K562 (cell line): ENCODE data around the gene BCR. TPM values are rescaled to one million over a fixed set of nuclear protein-coding genes. Genes with fewer than 3 reads are reported as not detected.

Experiments
- ATAC-seq: fragments of 200-7000 bp; cut with Tn5 transposase; 3 replicates; pipeline ENCODE4 v1.9.1; 2020; ENCODE audit warnings: moderate library complexity
- BruUV-seq: library from RNA; stranded (reverse); fragments of 400-500 nt; replicated peaks from 2 replicates; lab custom pipeline; 2021; lab: Mats Ljungman, UMichigan
- CTCF ChIA-PET: fragments of 300-600 bp; formaldehyde crosslinking; extraction: SDS; loops from one replicate; lab custom pipeline; 2021; ENCODE audit warnings: low intra/inter-chr PET ratio; lab: Yijun Ruan, JAX
- POLR2A ChIA-PET: fragments of 300-600, 350-650 bp; sonication (Branson Sonifier 250); formaldehyde crosslinking; extraction: SDS; loops from one replicate; lab custom pipeline; 2021; ENCODE audit warnings: antibody characterized with exemption, inconsistent platforms; lab: Yijun Ruan, JAX
- DNase-seq, 4 experiments: peaks; one replicate each; pipeline versions ENCODE4 v3.0.0 to v3.0.0-alpha.2; 2011 to 2018; ENCODE audit warnings: low spot score in 3 of 4, mixed read lengths in 3 of 4; ENCODE audit errors: extremely low read depth in 1 of 4
- FAIRE-seq: peaks from 2 replicates; lab custom pipeline; 2011; peaks lifted over from hg19 to GRCh38; lab: Jason Lieb, UNC
- H2AFZ ChIP-seq: 2 replicates; pipeline ENCODE4 v1.6.0; 2011; ENCODE audit warnings: low read depth, low read length, control low read depth, inconsistent platforms
- H3K27ac ChIP-seq: fragments of 200-600 bp; 3 replicates; pipeline ENCODE4 v1.8.0; 2011; ENCODE audit warnings: low read depth, mild to moderate bottlenecking, control low read depth, inconsistent platforms, low read length, moderate library complexity, mixed read lengths; ENCODE audit errors: extremely low read depth
- H3K27me3 ChIP-seq, 2 experiments: fragments of 300-600 bp in 1 of 2; 2 replicates in 1 of 2; 3 replicates in 1 of 2; pipeline versions ENCODE4 v1.6.0 to v1.8.0; 2011; ENCODE audit warnings: inconsistent platforms in 2 of 2, low read length in 2 of 2, mild to moderate bottlenecking in 1 of 2, mixed read lengths in 1 of 2, moderate library complexity in 1 of 2; ENCODE audit not compliant: control insufficient read depth in 2 of 2, insufficient read depth in 2 of 2
- H3K36me3 ChIP-seq: fragments of 300-600 bp; 3 replicates; pipeline ENCODE4 v1.8.0; 2011; ENCODE audit warnings: mild to moderate bottlenecking, low read length, inconsistent platforms; ENCODE audit not compliant: control insufficient read depth, insufficient read depth
- H3K4me1 ChIP-seq, 2 experiments: fragments of 200-600 bp in 1 of 2; replicated peaks in 1 of 2; 2 replicates in 1 of 2; 3 replicates in 1 of 2; pipeline versions ENCODE4 v1.5.1 to v1.8.0; 2011; ENCODE audit warnings: inconsistent platforms in 2 of 2, low read length in 2 of 2, mild to moderate bottlenecking in 1 of 2, mixed read lengths in 1 of 2, moderate library complexity in 1 of 2; ENCODE audit not compliant: control insufficient read depth in 2 of 2, insufficient read depth in 2 of 2
- H3K4me2 ChIP-seq: 2 replicates; pipeline ENCODE4 v1.6.1; 2011; ENCODE audit warnings: low read length, control low read depth, inconsistent platforms, mixed read lengths; ENCODE audit not compliant: insufficient read depth
- H3K4me3 ChIP-seq: fragments of 200-600 bp; sonication (generic), shearing (Covaris generic); 2 replicates; pipeline ENCODE4 v1.5.1; 2016; ENCODE audit warnings: control low read depth, inconsistent platforms
- H3K79me2 ChIP-seq: fragments of 200-600 bp; 3 replicates; pipeline ENCODE4 v1.8.0; 2011; ENCODE audit warnings: low read length, inconsistent platforms; ENCODE audit not compliant: control insufficient read depth, insufficient read depth
- H3K9ac ChIP-seq, 2 experiments: 2 replicates each; pipeline versions ENCODE4 v1.6.0 to v1.6.1; 2011; ENCODE audit warnings: low read depth in 2 of 2, low read length in 2 of 2, control low read depth in 1 of 2, inconsistent platforms in 1 of 2, mild to moderate bottlenecking in 1 of 2, mixed read lengths in 1 of 2; ENCODE audit not compliant: insufficient read depth in 1 of 2
- H3K9me1 ChIP-seq: one replicate; pipeline ENCODE4 v1.6.0; 2011; ENCODE audit warnings: inconsistent platforms, mild to moderate bottlenecking, low read length, moderate library complexity; ENCODE audit not compliant: control insufficient read depth, insufficient read depth
- H3K9me3 ChIP-seq: replicated peaks from 2 replicates; pipeline ENCODE4 v1.5.1; 2011; ENCODE audit warnings: low read depth, low read length, inconsistent platforms; ENCODE audit not compliant: control insufficient read depth, insufficient read depth
- H4K20me1 ChIP-seq: replicated peaks from 2 replicates; pipeline ENCODE4 v1.6.1; 2011; ENCODE audit warnings: low read length, inconsistent platforms, mixed read lengths; ENCODE audit not compliant: control insufficient read depth, insufficient read depth
- E2F1 ChIP-seq: sonication (generic); formaldehyde crosslinking; IDR thresholded peaks from 2 replicates; pipeline ENCODE4 v1.8.1; 2023; ENCODE audit warnings: mild to moderate bottlenecking, missing genetic modification reagents, moderate library complexity
- STAT6 ChIP-seq: sonication (generic); formaldehyde crosslinking; IDR thresholded peaks from 2 replicates; pipeline ENCODE4 v1.8.1; 2023; ENCODE audit warnings: mild to moderate bottlenecking, missing genetic modification reagents
- ZNF318 ChIP-seq, 2 experiments: fragments of 450-650 bp; IDR thresholded peaks; 2 replicates each; pipeline ENCODE4 v1.6.1; 2016; ENCODE audit warnings: mild to moderate bottlenecking in 2 of 2, borderline replicate concordance in 1 of 2, low read depth in 1 of 2, moderate library complexity in 1 of 2
- WGBS: fragments of 100-300 bp; shearing (Covaris generic); methylation state at CpG from one replicate; pipeline ENCODE4 v1.1.6; 2016; ENCODE audit warnings: low coverage, mixed read lengths; ENCODE audit not compliant: insufficient coverage; ENCODE audit errors: missing lambda C conversion rate; 5-methylcytosine and 5-hydroxymethylcytosine counted together
- in situ Hi-C: fragments of 300-500 bp; cut with MboI; formaldehyde crosslinking; loops from 4 replicates; pipeline ENCODE4 v1.15.0; 2018; ENCODE audit warnings: inconsistent platforms, mixed read lengths
- intact Hi-C: fragments of 100-400 bp; cut with micrococcal nuclease; formaldehyde crosslinking; loops from 2 replicates; pipeline ENCODE4 v1.14.2; 2022
- polyA plus RNA-seq, 8 experiments: library from polyadenylated mRNA; depleted of rRNA in 4 of 8; stranded (reverse) in 5 of 8; unstranded in 3 of 8; fragments of >200 nt; fragmentation: Nextera tagmentation in 2 of 8; fragmentation: Illumina TruSeq in 1 of 8; extraction: Ambion mirVana in 2 of 8; extraction: Trizol in 1 of 8; gene quantifications; 2 replicates each; pipeline versions ENCODE4 v1.2.1 to v1.2.3, GENCODE V29; 2011 to 2014; ENCODE audit warnings: inconsistent platforms in 1 of 8, missing spikeins in 1 of 8
- total RNA-seq, 7 experiments: library from RNA; depleted of rRNA in 6 of 7; stranded (reverse); fragments of >200 nt in 6 of 7; fragmentation: Illumina TruSeq in 2 of 7; extraction: Trizol in 2 of 7; gene quantifications; 2 replicates each; pipeline versions ENCODE4 v1.2.1 to v1.2.3, GENCODE V29; 2011 to 2021; ENCODE audit warnings: low replicate concordance in 1 of 7

The BCR gene
- total and polyA plus RNA-seq, 9 of the 15 experiments (the other 6 are each of a cell fraction or from before 2014, with no cell fraction given): 0.41 to 150 (median 45.6) TPM

GRCh38 chr22:23216461-23217170, 36.3 kb downstream of the BCR start:
- in situ Hi-C loops: no loop called here
- ChIA-PET CTCF (no interaction called here), POLR2A (interaction anchor here (0.8 to 86.5 kb wide), 7 partner anchors 16 to 61 kb away, joined by 3 to 3476 read pairs (median 4); partner anchors contain the start of genes BCR and RAB36)
- Histone ChIP-seq H3K9me3 (no peaks in the 10 kb centered on the region), H3K27ac (no peak overlapping the region), H3K27me3 (no peaks in the 10 kb centered on the region), H3K9ac (no peak overlapping the region), H3K36me3 (peaks cover 11% of the 10 kb centered on the region; the same call in 1 of the 3 replicates), H2AFZ (no peak overlapping the region), H3K4me2 (no peak overlapping the region), H3K4me3 (no peak overlapping the region), H3K79me2 (peaks cover 100% of the 10 kb centered on the region), H3K9me1 (peaks cover 66% of the 10 kb centered on the region), H4K20me1 (peaks cover 100% of the 10 kb centered on the region), H3K4me1 (peaks cover 57% of the 10 kb centered on the region in 2 experiments)
- intact Hi-C loops: no loop called here
- no peak for FAIRE-seq
- TF ChIP-seq E2F1 (CRISPR knock-in tag) (peak; percentile 46; the same call in 1 of the 2 replicates), ZNF318 (IDR thresholded peaks at IDR 0.05; ENCODE audit: borderline replicate concordance in 1 of 2, low read depth in 1 of 2) (no peak), STAT6 (peak; percentile 76; the same call in 1 of the 2 replicates)
- DNase-seq: peak in 3 of 4 experiments; percentile 53 to 66 (median 54)
- 81% methylated on average over 16 of the region's 16 CpGs for WGBS
- BruUV-seq: no TSS peak
- no peak for ATAC-seq
